Endothelial cell of umbilical vein (primary cell): ENCODE measurements around the gene LUC7L.

Experiments
- EZH2 ChIP-seq: IDR thresholded peaks from 2 replicates; pipeline ENCODE4 v1.6.1; 2012; ENCODE audit warnings: borderline replicate concordance, low read depth, mild to moderate bottlenecking, moderate library complexity, low read length, inconsistent platforms; ENCODE audit not compliant: severe bottlenecking
- POLR2A ChIP-seq: IDR thresholded peaks from 2 replicates; pipeline ENCODE4 v1.6.1; 2012; ENCODE audit warnings: low read depth, mild to moderate bottlenecking, control low read depth, low read length
- POLR2AphosphoS5 ChIP-seq: IDR thresholded peaks from 2 replicates; pipeline ENCODE4 v1.6.1; 2012; ENCODE audit warnings: low read depth, mild to moderate bottlenecking, control low read depth, low read length, moderate library complexity; ENCODE audit not compliant: insufficient read depth
- TF ChIP-seq, protein P1 (sequence below), 2 donors: IDR thresholded peaks; 1 replicate in 1 of 2; 2 replicates in 1 of 2; pipeline ENCODE4 v1.5.1; 2011; ENCODE audit warnings: low read length in 2 of 2, mild to moderate bottlenecking in 2 of 2, moderate library complexity in 2 of 2, control low read depth in 1 of 2, inconsistent platforms in 1 of 2, low read depth in 1 of 2; ENCODE audit not compliant: insufficient read depth in 1 of 2; ENCODE audit errors: extremely low read depth in 1 of 2
- TF ChIP-seq, protein P2 (sequence below): IDR thresholded peaks from 2 replicates; pipeline ENCODE4 v1.6.1; 2011; ENCODE audit not compliant: insufficient read depth, insufficient read length

GRCh38 chr16:264440-264951, 35.2 kb upstream of the LUC7L start:
- TF ChIP-seq, protein P1, sequence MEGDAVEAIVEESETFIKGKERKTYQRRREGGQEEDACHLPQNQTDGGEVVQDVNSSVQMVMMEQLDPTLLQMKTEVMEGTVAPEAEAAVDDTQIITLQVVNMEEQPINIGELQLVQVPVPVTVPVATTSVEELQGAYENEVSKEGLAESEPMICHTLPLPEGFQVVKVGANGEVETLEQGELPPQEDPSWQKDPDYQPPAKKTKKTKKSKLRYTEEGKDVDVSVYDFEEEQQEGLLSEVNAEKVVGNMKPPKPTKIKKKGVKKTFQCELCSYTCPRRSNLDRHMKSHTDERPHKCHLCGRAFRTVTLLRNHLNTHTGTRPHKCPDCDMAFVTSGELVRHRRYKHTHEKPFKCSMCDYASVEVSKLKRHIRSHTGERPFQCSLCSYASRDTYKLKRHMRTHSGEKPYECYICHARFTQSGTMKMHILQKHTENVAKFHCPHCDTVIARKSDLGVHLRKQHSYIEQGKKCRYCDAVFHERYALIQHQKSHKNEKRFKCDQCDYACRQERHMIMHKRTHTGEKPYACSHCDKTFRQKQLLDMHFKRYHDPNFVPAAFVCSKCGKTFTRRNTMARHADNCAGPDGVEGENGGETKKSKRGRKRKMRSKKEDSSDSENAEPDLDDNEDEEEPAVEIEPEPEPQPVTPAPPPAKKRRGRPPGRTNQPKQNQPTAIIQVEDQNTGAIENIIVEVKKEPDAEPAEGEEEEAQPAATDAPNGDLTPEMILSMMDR (IDR thresholded peaks at IDR 0.05; ENCODE audit: extremely low read depth in 1 of 2, insufficient read depth in 1 of 2, low read depth in 1 of 2, low read length in 2 of 2), result no peak
- TF ChIP-seq POLR2A (no peak), EZH2 (no peak), POLR2AphosphoS5 (no peak)
- TF ChIP-seq, protein P2, sequence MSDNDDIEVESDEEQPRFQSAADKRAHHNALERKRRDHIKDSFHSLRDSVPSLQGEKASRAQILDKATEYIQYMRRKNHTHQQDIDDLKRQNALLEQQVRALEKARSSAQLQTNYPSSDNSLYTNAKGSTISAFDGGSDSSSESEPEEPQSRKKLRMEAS, result no peak
